Body of pancreas (tissue), 4 donors: ENCODE measurements around the gene GRIP1.

Source experiments
- POLR2A ChIP-seq, 3 donors: fragments of 450-650 bp; IDR thresholded peaks; one replicate each; pipeline ENCODE4 v1.6.1; 2016; ENCODE audit warnings: antibody characterized with exemption in 3 of 3, mild to moderate bottlenecking in 2 of 3
- TF ChIP-seq, protein P1 (sequence below), 7 experiments: fragments of 450-650 bp in 4 of 7; fragments of 200-600 bp in 3 of 7; sonication (generic) in 3 of 7; IDR thresholded peaks; one replicate each; pipeline ENCODE4 v1.5.1; 2016 to 2019; ENCODE audit warnings: antibody characterized with exemption in 7 of 7

DNA sequence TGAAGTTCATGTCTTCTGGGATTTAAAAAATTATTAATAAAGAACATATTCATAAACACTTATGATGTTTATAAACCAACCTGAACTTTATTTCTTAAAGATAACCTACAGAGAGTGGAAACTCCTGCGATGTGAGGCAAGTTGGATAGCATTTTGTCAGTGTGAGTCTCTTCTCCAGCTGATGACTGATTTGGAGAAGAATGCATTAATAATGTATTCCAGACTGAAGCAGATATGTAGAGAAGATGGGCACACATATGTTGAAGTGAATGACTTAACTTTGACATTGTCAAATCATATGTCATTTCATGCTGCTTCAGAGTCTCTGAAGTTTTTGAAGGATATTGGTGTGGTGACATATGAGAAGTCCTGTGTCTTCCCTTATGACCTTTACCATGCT lies 369.3 kb downstream of the GRIP1 start:
- TF ChIP-seq POLR2A (IDR thresholded peaks at IDR 0.05), result no peak
- TF ChIP-seq, protein P1, sequence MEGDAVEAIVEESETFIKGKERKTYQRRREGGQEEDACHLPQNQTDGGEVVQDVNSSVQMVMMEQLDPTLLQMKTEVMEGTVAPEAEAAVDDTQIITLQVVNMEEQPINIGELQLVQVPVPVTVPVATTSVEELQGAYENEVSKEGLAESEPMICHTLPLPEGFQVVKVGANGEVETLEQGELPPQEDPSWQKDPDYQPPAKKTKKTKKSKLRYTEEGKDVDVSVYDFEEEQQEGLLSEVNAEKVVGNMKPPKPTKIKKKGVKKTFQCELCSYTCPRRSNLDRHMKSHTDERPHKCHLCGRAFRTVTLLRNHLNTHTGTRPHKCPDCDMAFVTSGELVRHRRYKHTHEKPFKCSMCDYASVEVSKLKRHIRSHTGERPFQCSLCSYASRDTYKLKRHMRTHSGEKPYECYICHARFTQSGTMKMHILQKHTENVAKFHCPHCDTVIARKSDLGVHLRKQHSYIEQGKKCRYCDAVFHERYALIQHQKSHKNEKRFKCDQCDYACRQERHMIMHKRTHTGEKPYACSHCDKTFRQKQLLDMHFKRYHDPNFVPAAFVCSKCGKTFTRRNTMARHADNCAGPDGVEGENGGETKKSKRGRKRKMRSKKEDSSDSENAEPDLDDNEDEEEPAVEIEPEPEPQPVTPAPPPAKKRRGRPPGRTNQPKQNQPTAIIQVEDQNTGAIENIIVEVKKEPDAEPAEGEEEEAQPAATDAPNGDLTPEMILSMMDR (IDR thresholded peaks at IDR 0.05), result no peak
